ENCODE results near the gene ARHGEF4. TPM values are rescaled to one million over a fixed set of nuclear protein-coding genes. Genes with fewer than 3 reads are reported as not detected.

Gene ARHGEF4
- total and polyA plus RNA-seq, 10 donors: 0.19 to 0.88 (median 0.46) TPM; not detected in 2

DNA sequence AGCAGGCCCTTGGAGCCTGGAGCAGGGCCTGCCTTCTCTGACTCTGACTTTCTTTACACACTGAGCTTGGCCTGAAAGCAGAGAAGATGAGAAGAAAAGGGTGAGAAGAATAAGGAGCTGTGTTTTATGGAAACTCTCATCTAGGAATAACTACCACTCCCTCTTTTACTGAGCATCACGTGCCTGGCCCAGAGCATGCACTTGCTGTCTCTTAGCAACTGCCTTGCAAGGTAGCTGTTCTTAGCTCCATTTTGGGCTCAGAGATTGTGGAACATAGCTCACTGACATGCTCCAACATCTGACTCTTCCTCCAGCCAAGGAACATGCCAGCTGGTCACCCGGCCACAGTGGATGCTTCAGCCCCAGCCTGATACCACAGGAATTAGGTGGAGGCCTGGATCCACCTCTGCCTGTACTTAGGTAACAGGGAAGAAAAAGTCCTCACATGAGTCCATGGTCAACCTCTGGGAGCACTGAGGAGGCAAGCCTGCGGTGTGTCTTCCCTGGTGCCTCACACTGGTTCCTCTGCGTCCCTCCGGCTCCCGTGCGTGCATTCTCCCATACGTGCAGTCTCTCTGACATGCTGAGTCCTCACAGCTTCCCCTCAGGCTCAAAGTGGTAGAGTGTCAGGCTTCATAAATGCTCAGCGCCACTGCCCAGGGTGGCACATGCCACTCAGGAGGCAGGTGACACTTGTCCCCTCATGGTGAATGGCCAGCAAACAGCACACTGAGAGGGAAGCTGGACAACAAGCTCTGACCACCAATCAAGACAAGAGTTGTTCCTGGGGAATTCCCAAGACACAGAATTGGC, 45.7 kb upstream of the ARHGEF4 start:
- Histone ChIP-seq H3K27me3 (replicated peaks in 1 of 7) (peaks cover 0 to 17% (median 0%) of the 10 kb centered on the region in 7 donors), H3K9me3 (no peaks in the 10 kb centered on the region), H3K27ac (no peak overlapping the region), H3K4me1 (no peaks in the 10 kb centered on the region), H3K4me3 (no peak overlapping the region), H3K36me3 (no peaks in the 10 kb centered on the region)
- WGBS, 5 donors: 79 to 94% (median 91%) methylated on average over 9 of the region's 9 CpGs
- intact Hi-C loops (cut with DNase I; ENCODE audit: low total_unique reads): no loop called here
- peak; percentile 52 for DNase-seq
- TF ChIP-seq POLR2A (IDR thresholded peaks at IDR 0.05) (no peak), POLR2AphosphoS5 (IDR thresholded peaks at IDR 0.05) (no peak)
- TF ChIP-seq, protein P1, sequence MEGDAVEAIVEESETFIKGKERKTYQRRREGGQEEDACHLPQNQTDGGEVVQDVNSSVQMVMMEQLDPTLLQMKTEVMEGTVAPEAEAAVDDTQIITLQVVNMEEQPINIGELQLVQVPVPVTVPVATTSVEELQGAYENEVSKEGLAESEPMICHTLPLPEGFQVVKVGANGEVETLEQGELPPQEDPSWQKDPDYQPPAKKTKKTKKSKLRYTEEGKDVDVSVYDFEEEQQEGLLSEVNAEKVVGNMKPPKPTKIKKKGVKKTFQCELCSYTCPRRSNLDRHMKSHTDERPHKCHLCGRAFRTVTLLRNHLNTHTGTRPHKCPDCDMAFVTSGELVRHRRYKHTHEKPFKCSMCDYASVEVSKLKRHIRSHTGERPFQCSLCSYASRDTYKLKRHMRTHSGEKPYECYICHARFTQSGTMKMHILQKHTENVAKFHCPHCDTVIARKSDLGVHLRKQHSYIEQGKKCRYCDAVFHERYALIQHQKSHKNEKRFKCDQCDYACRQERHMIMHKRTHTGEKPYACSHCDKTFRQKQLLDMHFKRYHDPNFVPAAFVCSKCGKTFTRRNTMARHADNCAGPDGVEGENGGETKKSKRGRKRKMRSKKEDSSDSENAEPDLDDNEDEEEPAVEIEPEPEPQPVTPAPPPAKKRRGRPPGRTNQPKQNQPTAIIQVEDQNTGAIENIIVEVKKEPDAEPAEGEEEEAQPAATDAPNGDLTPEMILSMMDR (IDR thresholded peaks at IDR 0.05 in 8 of 11, conservative IDR thresholded peaks at IDR 0.05 in 3 of 11): no peak

GRCh38 chr2:130791617-130791939, 45.1 kb upstream of the ARHGEF4 start:
- peaks cover 0 to 17% (median 0%) of the 10 kb centered on the region in 7 donors for H3K27me3 ChIP-seq (replicated peaks in 1 of 7)
- TF ChIP-seq POLR2AphosphoS5 (IDR thresholded peaks at IDR 0.05): no peak
- no peak for TF ChIP-seq POLR2A (IDR thresholded peaks at IDR 0.05)
- TF ChIP-seq, protein P1 (IDR thresholded peaks at IDR 0.05 in 8 of 11, conservative IDR thresholded peaks at IDR 0.05 in 3 of 11): no peak
- H3K4me1 ChIP-seq: no peaks in the 10 kb centered on the region
- intact Hi-C loops (cut with DNase I; ENCODE audit: low total_unique reads): no loop called here
- H3K36me3 ChIP-seq: no peaks in the 10 kb centered on the region
- no peaks in the 10 kb centered on the region for H3K9me3 ChIP-seq
- no peak overlapping the region for H3K27ac ChIP-seq
- 28 to 55% (median 41%) methylated on average over 3 to 4 of the region's 4 CpGs for WGBS, 5 donors
- H3K4me3 ChIP-seq: no peak overlapping the region
- peak; percentile 64 for DNase-seq

GRCh38 chr2:130795431-130795830, 41.3 kb upstream of the ARHGEF4 start:
- Histone ChIP-seq H3K36me3 (no peaks in the 10 kb centered on the region), H3K27ac (peak overlapping the region in 1 of 8 donors; percentile 17), H3K27me3 (replicated peaks in 1 of 7) (peaks cover 0 to 19% (median 0%) of the 10 kb centered on the region in 7 donors), H3K9me3 (no peaks in the 10 kb centered on the region), H3K4me3 (no peak overlapping the region), H3K4me1 (peaks cover 5 to 21% (median 16%) of the 10 kb centered on the region in 6 donors)
- TF ChIP-seq POLR2AphosphoS5 (IDR thresholded peaks at IDR 0.05) (no peak), POLR2A (IDR thresholded peaks at IDR 0.05) (no peak)
- TF ChIP-seq, protein P1 (IDR thresholded peaks at IDR 0.05 in 8 of 11, conservative IDR thresholded peaks at IDR 0.05 in 3 of 11): no peak
- WGBS, 5 donors: 55 to 78% (median 57%) methylated on average over 2 of the region's 2 CpGs
- intact Hi-C loops (cut with DNase I; ENCODE audit: low total_unique reads): loop anchor here (5.0 kb wide), 1 partner anchor 77 kb away; no protein-coding TSS in a partner anchor
- DNase-seq: peak; percentile 55

DNA sequence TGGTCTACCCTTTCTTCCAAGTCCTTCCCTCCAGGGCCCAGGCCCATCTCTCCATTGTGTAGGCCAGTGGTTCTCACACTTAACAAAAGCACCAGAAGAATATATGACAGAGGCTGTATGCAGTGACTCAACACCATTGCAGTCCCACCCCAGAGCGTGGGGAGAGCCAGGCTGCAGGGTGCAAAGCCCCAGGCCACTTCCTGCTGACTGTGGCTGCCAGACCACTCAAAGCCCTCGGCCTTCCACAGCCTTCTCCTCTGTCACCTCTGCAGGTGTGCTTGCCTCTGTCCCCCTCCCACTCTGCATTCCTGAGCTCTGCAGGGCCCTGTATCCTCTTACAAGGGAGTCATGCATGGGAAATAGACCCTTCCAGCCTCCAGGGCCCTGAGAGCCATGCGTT, 40.4 kb upstream of the ARHGEF4 start:
- WGBS, 5 donors: 52 to 62% (median 56%) methylated on average over 3 of the region's 3 CpGs
- Histone ChIP-seq H3K27me3 (replicated peaks in 1 of 7) (peaks cover 0 to 13% (median 0%) of the 10 kb centered on the region in 7 donors), H3K27ac (no peak overlapping the region), H3K4me3 (no peak overlapping the region), H3K36me3 (no peaks in the 10 kb centered on the region), H3K9me3 (no peaks in the 10 kb centered on the region), H3K4me1 (peaks cover 5 to 21% (median 16%) of the 10 kb centered on the region in 6 donors)
- peak; percentile 75 for DNase-seq
- TF ChIP-seq POLR2AphosphoS5 (IDR thresholded peaks at IDR 0.05) (no peak), POLR2A (IDR thresholded peaks at IDR 0.05) (no peak)
- intact Hi-C loops (cut with DNase I; ENCODE audit: low total_unique reads): loop anchor here (5.0 kb wide), 1 partner anchor 76 kb away; no protein-coding TSS in a partner anchor

Measured in spleen (tissue), 11 donors.